ENCODE measurements around the gene TTLL11. TPM values are rescaled to one million over a fixed set of nuclear protein-coding genes. Genes with fewer than 3 reads are reported as not detected.

TTLL11 gene
- polyA plus RNA-seq, 1 donor (not counting 4 experiments of a cell fraction or from before 2014, with no cell fraction given), result 8.0 TPM

DNA sequence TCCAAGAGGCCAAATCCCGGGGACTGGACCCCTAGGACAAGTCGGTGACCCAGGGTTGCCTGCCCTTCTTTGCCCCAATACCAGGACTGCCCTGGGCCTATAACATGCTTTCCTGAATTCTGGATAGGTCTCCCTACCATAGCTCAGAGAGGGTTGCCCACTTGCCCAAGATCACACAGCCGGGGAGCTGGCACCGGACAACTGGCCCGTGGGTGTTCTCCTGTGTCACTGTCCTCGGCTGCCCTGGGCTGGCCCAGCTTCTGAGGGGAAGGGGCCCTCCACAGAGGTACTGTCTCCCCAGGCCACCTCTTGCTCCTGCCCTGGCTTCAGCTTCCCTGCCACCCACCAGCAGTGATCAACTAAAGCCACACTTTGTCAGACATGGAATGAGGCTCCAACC, 28.8 kb upstream of the TTLL11 start:
- Histone ChIP-seq H3K79me2 (ENCODE audit: control insufficient read depth, insufficient read depth, low read length) (no peaks in the 10 kb centered on the region), H3K4me2 (ENCODE audit: control insufficient read depth, extremely low read depth, insufficient read depth, low read depth, low read length) (no peak overlapping the region), H3K9ac (ENCODE audit: control insufficient read depth, extremely low read depth, insufficient read depth, low read length) (no peak overlapping the region), H3K4me1 (ENCODE audit: control insufficient read depth, extremely low read depth, insufficient read depth, low read length) (peaks cover 22% of the 10 kb centered on the region), H3K9me3 (ENCODE audit: control insufficient read depth, low read depth, low read length) (no peaks in the 10 kb centered on the region), H3K9me1 (ENCODE audit: control insufficient read depth, extremely low read depth, insufficient read depth, low read length) (no peaks in the 10 kb centered on the region), H3K27ac (ENCODE audit: control insufficient read depth, insufficient read depth, low read length) (no peak overlapping the region), H3K4me3 (ENCODE audit: control insufficient read depth in 2 of 3, extremely low read depth in 1 of 3, insufficient read depth in 2 of 3, low read depth in 1 of 3, low read length in 3 of 3) (no peak overlapping the region), H4K20me1 (ENCODE audit: control insufficient read depth, extremely low read depth, insufficient read depth, low read length) (no peaks in the 10 kb centered on the region), H3K27me3 (ENCODE audit: control insufficient read depth, extremely low read depth, insufficient read depth, low read length) (peaks cover 3% of the 10 kb centered on the region), H2AFZ (ENCODE audit: control insufficient read depth, low read length) (no peak overlapping the region), H3K36me3 (ENCODE audit: control insufficient read depth in 2 of 2, extremely low read depth in 1 of 2, insufficient read depth in 2 of 2, low read length in 2 of 2) (no peaks in the 10 kb centered on the region)
- DNase-seq (ENCODE audit: low read depth, low spot score) (no peak), FAIRE-seq (no peak)
- TF ChIP-seq, protein P1, sequence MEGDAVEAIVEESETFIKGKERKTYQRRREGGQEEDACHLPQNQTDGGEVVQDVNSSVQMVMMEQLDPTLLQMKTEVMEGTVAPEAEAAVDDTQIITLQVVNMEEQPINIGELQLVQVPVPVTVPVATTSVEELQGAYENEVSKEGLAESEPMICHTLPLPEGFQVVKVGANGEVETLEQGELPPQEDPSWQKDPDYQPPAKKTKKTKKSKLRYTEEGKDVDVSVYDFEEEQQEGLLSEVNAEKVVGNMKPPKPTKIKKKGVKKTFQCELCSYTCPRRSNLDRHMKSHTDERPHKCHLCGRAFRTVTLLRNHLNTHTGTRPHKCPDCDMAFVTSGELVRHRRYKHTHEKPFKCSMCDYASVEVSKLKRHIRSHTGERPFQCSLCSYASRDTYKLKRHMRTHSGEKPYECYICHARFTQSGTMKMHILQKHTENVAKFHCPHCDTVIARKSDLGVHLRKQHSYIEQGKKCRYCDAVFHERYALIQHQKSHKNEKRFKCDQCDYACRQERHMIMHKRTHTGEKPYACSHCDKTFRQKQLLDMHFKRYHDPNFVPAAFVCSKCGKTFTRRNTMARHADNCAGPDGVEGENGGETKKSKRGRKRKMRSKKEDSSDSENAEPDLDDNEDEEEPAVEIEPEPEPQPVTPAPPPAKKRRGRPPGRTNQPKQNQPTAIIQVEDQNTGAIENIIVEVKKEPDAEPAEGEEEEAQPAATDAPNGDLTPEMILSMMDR (optimal IDR thresholded peaks at IDR 0.05 in 1 of 3, IDR thresholded peaks at IDR 0.05 in 1 of 3, conservative IDR thresholded peaks at IDR 0.05 in 1 of 3; ENCODE audit: extremely low read depth in 1 of 3, insufficient read depth in 2 of 3, low read length in 3 of 3), result no peak
- TF ChIP-seq EZH2 (IDR thresholded peaks at IDR 0.05; ENCODE audit: low read length), result no peak
- dilution Hi-C loops (cut with MboI; ENCODE audit: extremely low pct_ligation_motif_present, low sequenced_read_pairs), result no loop called here

DNA sequence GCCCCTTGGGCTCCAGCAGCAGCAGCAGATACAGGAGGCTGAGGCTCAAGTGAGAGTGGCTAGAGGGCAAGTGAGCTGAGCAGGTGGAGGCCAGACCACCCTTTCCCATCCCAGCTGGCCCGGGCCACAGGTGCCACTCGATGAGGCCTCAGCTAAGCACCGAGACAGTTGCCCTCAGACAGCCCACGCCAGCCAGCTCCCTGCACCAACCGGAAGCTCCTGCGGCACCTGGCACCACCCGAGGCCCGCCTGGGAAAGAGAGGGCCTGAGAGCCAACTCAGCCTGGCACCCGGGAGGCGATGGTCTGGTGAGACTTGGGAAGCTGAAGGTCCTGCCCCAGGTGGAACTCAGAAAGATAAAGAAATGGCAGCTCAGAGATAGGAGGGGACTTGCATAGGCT, 28.3 kb upstream of the TTLL11 start:
- no peak overlapping the region for H3K4me3 ChIP-seq (ENCODE audit: control insufficient read depth in 2 of 3, extremely low read depth in 1 of 3, insufficient read depth in 2 of 3, low read depth in 1 of 3, low read length in 3 of 3)
- H4K20me1 ChIP-seq (ENCODE audit: control insufficient read depth, extremely low read depth, insufficient read depth, low read length), result no peaks in the 10 kb centered on the region
- H3K4me2 ChIP-seq (ENCODE audit: control insufficient read depth, extremely low read depth, insufficient read depth, low read depth, low read length), result no peak overlapping the region
- peaks cover 3% of the 10 kb centered on the region for H3K27me3 ChIP-seq (ENCODE audit: control insufficient read depth, extremely low read depth, insufficient read depth, low read length)
- no peak for FAIRE-seq
- dilution Hi-C loops (cut with MboI; ENCODE audit: extremely low pct_ligation_motif_present, low sequenced_read_pairs), result no loop called here
- no peaks in the 10 kb centered on the region for H3K79me2 ChIP-seq (ENCODE audit: control insufficient read depth, insufficient read depth, low read length)
- H3K9ac ChIP-seq (ENCODE audit: control insufficient read depth, extremely low read depth, insufficient read depth, low read length), result no peak overlapping the region
- H3K4me1 ChIP-seq (ENCODE audit: control insufficient read depth, extremely low read depth, insufficient read depth, low read length), result peaks cover 20% of the 10 kb centered on the region
- H3K36me3 ChIP-seq (ENCODE audit: control insufficient read depth in 2 of 2, extremely low read depth in 1 of 2, insufficient read depth in 2 of 2, low read length in 2 of 2), result no peaks in the 10 kb centered on the region
- no peak for DNase-seq (ENCODE audit: low read depth, low spot score)
- H3K9me3 ChIP-seq (ENCODE audit: control insufficient read depth, low read depth, low read length), result no peaks in the 10 kb centered on the region
- TF ChIP-seq, protein P1 (optimal IDR thresholded peaks at IDR 0.05 in 1 of 3, IDR thresholded peaks at IDR 0.05 in 1 of 3, conservative IDR thresholded peaks at IDR 0.05 in 1 of 3; ENCODE audit: extremely low read depth in 1 of 3, insufficient read depth in 2 of 3, low read length in 3 of 3), result no peak
- TF ChIP-seq EZH2 (IDR thresholded peaks at IDR 0.05; ENCODE audit: low read length), result no peak
- H3K27ac ChIP-seq (ENCODE audit: control insufficient read depth, insufficient read depth, low read length), result no peak overlapping the region
- H2AFZ ChIP-seq (ENCODE audit: control insufficient read depth, low read length), result no peak overlapping the region
- H3K9me1 ChIP-seq (ENCODE audit: control insufficient read depth, extremely low read depth, insufficient read depth, low read length), result no peaks in the 10 kb centered on the region

Data from keratinocyte (primary cell).